ENCODE results near the gene CFAP410. TPM values are rescaled to one million over a fixed set of nuclear protein-coding genes. Genes with fewer than 3 reads are reported as not detected.

The CFAP410 gene
- total RNA-seq, 2 experiments from 2014 or later = 15.1 to 20.6 TPM

DNA sequence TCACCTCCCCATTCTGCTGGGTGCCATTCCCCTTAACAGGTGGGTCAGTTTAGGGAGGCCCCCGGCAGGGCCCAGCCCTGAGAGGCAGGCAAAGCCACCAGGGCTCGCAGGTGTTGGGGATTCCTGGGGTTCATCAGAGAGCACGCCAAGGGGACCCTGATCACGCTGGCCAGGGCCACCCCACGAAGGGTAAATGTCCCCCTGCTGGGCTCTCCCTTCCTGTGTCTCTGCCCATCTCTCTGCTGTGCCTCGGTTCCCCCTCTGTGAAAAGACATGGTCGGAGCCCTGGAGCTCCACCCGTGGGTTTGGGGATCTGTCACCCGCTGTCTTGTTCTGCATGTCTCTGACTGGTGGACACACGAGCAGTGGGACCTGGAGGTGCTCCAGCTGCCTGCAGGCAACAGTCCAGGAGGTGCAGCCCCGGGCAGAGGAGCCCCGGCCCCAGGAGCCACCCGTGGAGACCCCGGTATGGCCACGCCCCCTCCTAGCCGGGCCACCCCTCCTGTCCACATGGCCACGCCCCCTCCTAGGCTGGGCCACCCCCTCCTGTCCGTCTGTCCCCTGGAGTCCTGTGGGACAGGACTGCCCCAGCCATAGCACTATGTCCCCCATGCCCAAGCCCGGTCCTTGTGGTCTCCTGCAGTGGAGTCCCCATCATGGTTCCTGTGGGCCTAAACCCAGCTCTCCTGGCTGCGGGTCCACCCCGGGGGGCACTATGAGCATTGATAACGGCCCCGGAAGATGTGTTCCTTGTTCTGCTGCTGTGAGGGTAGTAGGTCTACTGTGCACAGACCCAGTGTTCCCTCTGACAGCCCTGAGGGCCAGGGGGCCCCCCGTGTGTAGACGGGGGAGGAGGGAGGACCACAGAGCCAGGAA lies 47.0 kb downstream of the CFAP410 start:
- DNase-seq (ENCODE audit: low spot score) = no peak
- Histone ChIP-seq H4K20me1 (ENCODE audit: insufficient read depth, low read length) (no peaks in the 10 kb centered on the region), H3K4me3 (ENCODE audit: low read depth, low read length, poor library complexity, severe bottlenecking) (no peak overlapping the region), H3K27ac (ENCODE audit: low read depth, low read length, poor library complexity, severe bottlenecking) (no peak overlapping the region), H3K9me3 (ENCODE audit: low read length) (no peaks in the 10 kb centered on the region), H2AFZ (ENCODE audit: low read length) (no peak overlapping the region), H3K9me2 (ENCODE audit: insufficient read depth, low read length) (no peaks in the 10 kb centered on the region), H3K4me2 (ENCODE audit: low read length) (no peak overlapping the region), H3K36me3 (ENCODE audit: insufficient read depth, low read length) (no peaks in the 10 kb centered on the region), H3K79me2 (ENCODE audit: insufficient read depth, low read depth, low read length) (no peaks in the 10 kb centered on the region), H3K4me1 (ENCODE audit: insufficient read depth, low read length, poor library complexity, severe bottlenecking) (peaks cover 27% of the 10 kb centered on the region)
- ChIA-PET POLR2A (no interaction called here), CTCF (ENCODE audit: unreplicated experiment) (no interaction called here)
- intact Hi-C loops (cut with micrococcal nuclease; ENCODE audit: unreplicated experiment) = no loop called here
- TF ChIP-seq, protein P1, sequence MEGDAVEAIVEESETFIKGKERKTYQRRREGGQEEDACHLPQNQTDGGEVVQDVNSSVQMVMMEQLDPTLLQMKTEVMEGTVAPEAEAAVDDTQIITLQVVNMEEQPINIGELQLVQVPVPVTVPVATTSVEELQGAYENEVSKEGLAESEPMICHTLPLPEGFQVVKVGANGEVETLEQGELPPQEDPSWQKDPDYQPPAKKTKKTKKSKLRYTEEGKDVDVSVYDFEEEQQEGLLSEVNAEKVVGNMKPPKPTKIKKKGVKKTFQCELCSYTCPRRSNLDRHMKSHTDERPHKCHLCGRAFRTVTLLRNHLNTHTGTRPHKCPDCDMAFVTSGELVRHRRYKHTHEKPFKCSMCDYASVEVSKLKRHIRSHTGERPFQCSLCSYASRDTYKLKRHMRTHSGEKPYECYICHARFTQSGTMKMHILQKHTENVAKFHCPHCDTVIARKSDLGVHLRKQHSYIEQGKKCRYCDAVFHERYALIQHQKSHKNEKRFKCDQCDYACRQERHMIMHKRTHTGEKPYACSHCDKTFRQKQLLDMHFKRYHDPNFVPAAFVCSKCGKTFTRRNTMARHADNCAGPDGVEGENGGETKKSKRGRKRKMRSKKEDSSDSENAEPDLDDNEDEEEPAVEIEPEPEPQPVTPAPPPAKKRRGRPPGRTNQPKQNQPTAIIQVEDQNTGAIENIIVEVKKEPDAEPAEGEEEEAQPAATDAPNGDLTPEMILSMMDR (conservative IDR thresholded peaks at IDR 0.05; ENCODE audit: low read length) = no peak
- no peak for TF ChIP-seq EZH2phosphoT487 (IDR thresholded peaks at IDR 0.05; ENCODE audit: borderline replicate concordance, low read depth, low read length)
- BruUV-seq (replicated peaks) = no TSS peak

DNA sequence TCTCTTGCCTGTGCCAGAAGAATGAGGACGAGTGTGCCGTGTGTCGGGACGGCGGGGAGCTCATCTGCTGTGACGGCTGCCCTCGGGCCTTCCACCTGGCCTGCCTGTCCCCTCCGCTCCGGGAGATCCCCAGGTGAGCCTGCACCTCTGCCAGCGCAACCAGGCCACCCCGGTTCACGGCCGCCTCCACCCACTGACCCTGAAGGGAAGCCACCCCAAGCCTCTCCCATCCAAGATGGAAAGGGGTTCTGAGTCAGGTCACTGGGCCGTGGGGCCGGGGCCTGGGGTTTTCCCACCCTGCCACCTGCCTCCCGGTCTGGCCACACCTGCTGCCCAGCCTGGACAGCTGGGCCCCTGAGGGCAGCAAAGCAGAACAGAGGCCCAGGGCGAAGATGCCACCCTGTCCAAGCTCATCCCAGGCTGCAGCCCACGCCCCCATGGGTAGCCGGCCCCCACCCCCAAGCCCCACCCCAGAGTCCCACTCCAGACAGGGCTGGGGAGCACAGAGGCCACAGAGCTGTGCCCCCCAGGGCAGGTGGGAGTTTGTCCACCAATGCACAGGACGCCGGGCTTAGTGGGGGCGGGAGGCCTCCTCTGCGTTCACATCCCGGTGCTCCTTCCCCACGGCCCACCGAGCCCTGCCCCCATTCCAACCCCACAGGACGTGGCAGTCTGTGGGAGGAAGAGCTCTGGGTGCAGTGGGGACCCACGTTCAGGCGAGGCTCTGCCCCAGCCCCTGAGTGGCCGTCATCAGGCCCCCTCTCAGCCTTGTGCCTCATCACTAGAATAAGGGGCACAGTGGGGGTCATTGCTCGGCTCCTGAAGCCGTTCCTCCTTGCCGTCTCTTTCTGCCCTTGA lies 47.9 kb downstream of the CFAP410 start:
- no peak for DNase-seq (ENCODE audit: low spot score)
- CTCF ChIA-PET (ENCODE audit: unreplicated experiment) = no interaction called here
- BruUV-seq (replicated peaks) = no TSS peak

More for the DNA sequence above, 47.9 kb downstream of the CFAP410 start:
- POLR2A ChIA-PET = interaction anchor here (0.6 kb wide), 1 partner anchor 15 kb away, joined by 4 read pairs; no protein-coding TSS in a partner anchor
- no peak overlapping the region for H3K27ac ChIP-seq (ENCODE audit: low read depth, low read length, poor library complexity, severe bottlenecking)
- no peaks in the 10 kb centered on the region for H3K36me3 ChIP-seq (ENCODE audit: insufficient read depth, low read length)
- H2AFZ ChIP-seq (ENCODE audit: low read length) = no peak overlapping the region
- intact Hi-C loops (cut with micrococcal nuclease; ENCODE audit: unreplicated experiment) = no loop called here
- H3K9me2 ChIP-seq (ENCODE audit: insufficient read depth, low read length) = no peaks in the 10 kb centered on the region
- no peaks in the 10 kb centered on the region for H3K9me3 ChIP-seq (ENCODE audit: low read length)
- no peaks in the 10 kb centered on the region for H3K79me2 ChIP-seq (ENCODE audit: insufficient read depth, low read depth, low read length)
- no peak overlapping the region for H3K4me3 ChIP-seq (ENCODE audit: low read depth, low read length, poor library complexity, severe bottlenecking)
- peaks cover 21% of the 10 kb centered on the region for H3K4me1 ChIP-seq (ENCODE audit: insufficient read depth, low read length, poor library complexity, severe bottlenecking)
- no peak overlapping the region for H3K4me2 ChIP-seq (ENCODE audit: low read length)
- no peaks in the 10 kb centered on the region for H4K20me1 ChIP-seq (ENCODE audit: insufficient read depth, low read length)
- TF ChIP-seq EZH2phosphoT487 (IDR thresholded peaks at IDR 0.05; ENCODE audit: borderline replicate concordance, low read depth, low read length) = no peak
- TF ChIP-seq, protein P1 (conservative IDR thresholded peaks at IDR 0.05; ENCODE audit: low read length) = no peak

Data from OCI-LY7 (cell line).